B cell (primary cell): ENCODE results near the gene DOCK4.

Experiments used
- CTCF ChIP-seq: fragments of 200-600 bp; IDR thresholded peaks from one replicate; pipeline ENCODE4 v1.8.0; 2022; ENCODE audit warnings: antibody characterized with exemption, mild to moderate bottlenecking
- EZH2 ChIP-seq: IDR thresholded peaks from 2 replicates; pipeline ENCODE4 v1.6.1; 2012; ENCODE audit warnings: borderline replicate concordance, low read depth, mild to moderate bottlenecking, moderate library complexity, low read length; ENCODE audit not compliant: insufficient read depth, poor library complexity, severe bottlenecking

GRCh38 chr7:112079673-112080072 lies 126.5 kb downstream of the DOCK4 start:
- TF ChIP-seq CTCF (peak; percentile 26), EZH2 (no peak)
